ENCODE results near the gene C4orf36.

C4orf36 gene, protein sequence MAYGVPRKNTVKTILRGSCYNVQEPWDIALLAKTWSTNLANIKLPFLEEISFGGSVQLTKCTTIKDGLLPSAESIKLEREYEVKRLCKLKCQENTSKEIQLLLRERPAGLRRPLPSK
- total RNA-seq: 0 reads per million in 2 donors

GRCh38 chr4:86891762-86892635 lies at the start of gene C4orf36:
Gene C4orf36, minus strand, starts transcription at chr4:86892422. Its CDS starts 902 bp downstream, at chr4:86891520.
- DNase-seq: peak; percentile 5

- no peak for DNase-seq
Measured at GRCh38 chr4:86940920-86941460, 48.8 kb upstream of the C4orf36 start.

GRCh38 chr4:86939729-86940575 lies 47.7 kb upstream of the C4orf36 start:
- DNase-seq: no peak

GRCh38 chr4:86938771-86939520 lies 46.7 kb upstream of the C4orf36 start:
- DNase-seq: no peak

DNA sequence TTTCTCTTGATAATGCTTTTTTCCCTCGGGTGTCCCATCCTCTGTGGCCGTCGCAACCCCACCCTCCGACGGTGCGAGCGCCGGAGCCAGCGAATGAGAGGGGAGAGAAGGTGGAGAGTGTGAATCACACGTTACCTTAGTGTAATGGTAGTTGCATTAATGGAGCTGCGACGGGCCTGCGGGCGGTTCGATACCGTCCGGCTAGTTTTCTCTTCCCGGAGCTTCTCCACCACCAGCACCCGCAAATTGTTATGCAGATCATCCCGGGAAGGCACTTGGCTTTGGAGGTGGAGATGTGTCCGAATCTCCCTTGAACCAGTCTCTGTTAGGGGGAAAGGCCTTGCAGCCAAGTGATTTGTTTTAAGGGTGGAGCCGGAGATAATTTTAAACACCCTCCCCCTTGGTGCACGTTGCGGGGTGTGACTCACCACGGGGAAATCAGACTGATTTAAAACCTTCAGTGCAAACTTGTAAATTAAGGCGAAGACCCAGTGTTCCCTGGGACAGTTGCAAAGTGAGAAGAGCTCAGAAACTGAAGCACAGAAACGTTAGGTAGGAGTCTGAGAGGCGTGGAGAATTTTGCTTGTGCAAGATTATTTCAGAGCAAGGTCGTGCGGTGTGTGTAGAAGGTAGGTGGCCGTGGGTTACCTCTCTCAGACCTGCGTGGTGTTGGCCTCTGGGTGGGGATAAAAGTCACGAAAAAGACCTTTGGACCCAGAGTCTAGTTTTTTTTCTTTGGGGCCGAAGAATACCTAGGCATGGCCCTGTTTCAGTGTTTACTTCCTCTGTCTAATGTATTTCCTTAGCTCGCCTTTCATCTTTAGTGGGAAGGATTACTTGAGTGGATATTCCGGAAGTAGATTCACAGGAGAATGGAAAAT lies 43.9 kb upstream of the C4orf36 start:
- DNase-seq: peak; percentile 54

- peak; percentile 31 for DNase-seq
Measured at GRCh38 chr4:86935566-86935852, 43.3 kb upstream of the C4orf36 start.

GRCh38 chr4:86934771-86935565 lies 42.7 kb upstream of the C4orf36 start, which contains the start of gene AFF1:
Gene AFF1, plus strand, starts transcription at chr4:86935011. Its CDS starts 13,523 bp downstream, at chr4:86948534.
- DNase-seq: peak; percentile 81

- DNase-seq: no peak
Measured at GRCh38 chr4:86934147-86934770, 42.0 kb upstream of the C4orf36 start.

GRCh38 chr4:86928400-86929255 lies 36.4 kb upstream of the C4orf36 start:
- no peak for DNase-seq

- no peak for DNase-seq
Measured at GRCh38 chr4:86927843-86928395, 35.7 kb upstream of the C4orf36 start.

DNA sequence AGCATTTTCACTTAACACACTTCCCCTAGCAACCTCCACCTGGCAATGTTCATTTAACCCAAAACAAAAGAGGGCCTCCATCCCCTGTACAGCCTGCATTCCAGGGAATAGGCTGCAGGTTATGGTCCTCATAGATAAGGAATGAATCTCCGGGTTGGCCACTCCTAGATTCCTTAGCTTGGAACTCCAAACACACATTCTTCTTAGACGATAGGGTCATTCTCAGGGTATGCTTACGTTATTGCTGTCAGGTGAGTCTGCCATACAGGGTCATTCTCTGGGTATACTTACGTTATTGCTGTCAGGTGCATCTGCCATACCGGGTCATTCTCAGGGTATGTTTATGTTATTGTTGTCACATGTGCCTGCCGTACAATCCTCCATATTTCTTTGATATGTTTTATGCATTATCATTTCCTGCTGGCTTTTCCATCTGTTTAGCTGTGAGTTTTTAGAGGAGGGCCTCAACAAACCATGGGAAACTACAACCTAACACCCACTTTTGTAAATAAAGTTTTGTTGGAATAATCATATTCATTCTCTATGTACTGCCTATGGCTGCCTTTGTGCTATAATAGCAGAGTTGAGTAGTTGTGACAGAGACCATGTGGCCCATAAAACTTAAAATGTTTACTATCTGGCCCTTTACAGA lies 34.3 kb upstream of the C4orf36 start:
- no peak for DNase-seq

GRCh38 chr4:86924811-86925210 lies 32.6 kb upstream of the C4orf36 start:
- no peak for DNase-seq

- DNase-seq: no peak
Measured at GRCh38 chr4:86921608-86922252, 29.5 kb upstream of the C4orf36 start.

DNA sequence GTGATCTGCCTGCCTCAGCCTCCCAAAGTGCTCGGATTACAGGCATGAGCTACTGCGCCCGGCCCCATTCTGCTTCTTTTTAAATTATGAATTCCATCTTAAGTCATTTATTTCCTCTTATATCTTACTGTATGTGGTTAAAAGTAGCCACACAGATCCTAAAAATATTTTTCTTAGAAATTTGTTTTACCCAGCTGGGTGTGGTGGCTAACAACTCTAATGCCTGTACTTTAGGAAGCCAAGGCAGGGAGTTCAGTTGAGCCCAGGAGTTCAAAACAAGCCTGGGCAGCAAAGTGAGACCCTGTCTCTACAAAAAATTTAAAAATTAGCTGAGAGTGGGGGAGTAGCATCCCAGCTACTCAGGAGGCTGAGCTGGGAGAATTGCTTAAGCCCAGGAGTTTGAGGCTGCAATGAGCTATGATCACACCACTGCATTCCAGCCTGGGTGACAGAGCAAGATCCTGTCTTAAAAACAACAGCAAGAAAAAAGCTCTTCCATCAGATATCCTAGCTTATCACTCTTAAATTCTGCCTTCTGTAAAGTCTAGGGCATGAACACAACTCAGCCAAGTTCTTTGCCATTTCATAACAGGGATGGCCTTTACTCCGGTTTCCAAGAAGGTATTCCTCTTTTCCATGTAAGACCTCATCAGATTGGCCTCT lies 27.5 kb upstream of the C4orf36 start:
- DNase-seq: no peak

- no peak for DNase-seq
Measured at GRCh38 chr4:86918539-86919072, 26.4 kb upstream of the C4orf36 start.

GRCh38 chr4:86917212-86918039 lies 25.2 kb upstream of the C4orf36 start:
- no peak for DNase-seq
